HEK293 (cell line): ENCODE measurements around the gene CORO1A.
A peak's percentile ranks its signal among the peaks of the same experiment; 100 is the strongest.

Source experiments
- CTCF ChIA-PET: fragments of 350-600 bp; formaldehyde crosslinking; extraction: SDS; loops from one replicate; lab custom pipeline; 2021; ENCODE audit warnings: antibody characterized with exemption; lab: Yijun Ruan, JAX
- POLR2A ChIA-PET: fragments of 300-600 bp; formaldehyde crosslinking; extraction: SDS; loops from one replicate; lab custom pipeline; 2020; ENCODE audit warnings: antibody characterized with exemption, inconsistent platforms; lab: Yijun Ruan, JAX
- H3K27ac ChIP-seq: fragments of 200-500 bp; sonication (Bioruptor generic); 2 replicates; pipeline ENCODE4 v1.5.1; 2014; ENCODE audit warnings: low read depth, low read length, control low read depth, inconsistent platforms; ENCODE audit errors: extremely low read depth
- H3K36me3 ChIP-seq, 2 experiments: fragments of 200-500 bp in 1 of 2; sonication (Bioruptor generic) in 1 of 2; 1 replicate in 1 of 2; 2 replicates in 1 of 2; pipeline ENCODE4 v1.5.1; 2014 to 2017; ENCODE audit warnings: inconsistent platforms in 2 of 2, low read length in 2 of 2; ENCODE audit not compliant: control insufficient read depth in 2 of 2, insufficient read depth in 1 of 2
- H3K4me1 ChIP-seq: fragments of 200-500 bp; sonication (Bioruptor generic); 2 replicates; pipeline ENCODE4 v1.5.1; 2014; ENCODE audit warnings: mild to moderate bottlenecking, low read length, inconsistent platforms; ENCODE audit not compliant: control insufficient read depth, insufficient read depth
- H3K4me3 ChIP-seq: 2 replicates; pipeline ENCODE4 v1.5.1; 2011; ENCODE audit warnings: low read depth, mild to moderate bottlenecking, control low read depth, low read length, moderate library complexity
- H3K9me3 ChIP-seq: fragments of 200-500 bp; sonication (Bioruptor generic); 2 replicates; pipeline ENCODE4 v1.5.1; 2014; ENCODE audit warnings: low read depth, low read length, inconsistent platforms; ENCODE audit not compliant: control insufficient read depth, insufficient read depth
- CTCF ChIP-seq: fragments of 450-650 bp; formaldehyde crosslinking; IDR thresholded peaks from 2 replicates; pipeline ENCODE4 v1.5.1; 2016; ENCODE audit warnings: missing biosample characterization, missing genetic modification characterization
- HOXA7 ChIP-seq: sonication (generic); formaldehyde crosslinking; IDR thresholded peaks from 2 replicates; pipeline ENCODE4 v1.8.1; 2022; ENCODE audit warnings: missing genetic modification reagents, borderline replicate concordance
- HOXC10 ChIP-seq: sonication (generic); formaldehyde crosslinking; IDR thresholded peaks from 2 replicates; pipeline ENCODE4 v1.8.1; 2023; ENCODE audit warnings: mild to moderate bottlenecking, missing genetic modification reagents
- KLF1 ChIP-seq: fragments of 450-650 bp; formaldehyde crosslinking; IDR thresholded peaks from 2 replicates; pipeline ENCODE4 v1.5.1; 2016; ENCODE audit warnings: missing biosample characterization, missing genetic modification characterization
- WT1 ChIP-seq: fragments of 450-650 bp; formaldehyde crosslinking; IDR thresholded peaks from 2 replicates; pipeline ENCODE4 v1.5.1; 2016; ENCODE audit warnings: missing biosample characterization, missing genetic modification characterization
- ZBTB17 ChIP-seq: fragments of 450-650 bp; formaldehyde crosslinking; IDR thresholded peaks from 2 replicates; pipeline ENCODE4 v1.5.1; 2016; ENCODE audit warnings: missing biosample characterization, missing genetic modification characterization
- ZBTB26 ChIP-seq: fragments of 450-650 bp; formaldehyde crosslinking; optimal IDR thresholded peaks from 2 replicates; pipeline ENCODE3; 2016; ENCODE audit warnings: missing biosample characterization, mild to moderate bottlenecking, missing genetic modification characterization
- ZNF138 ChIP-seq: fragments of 450-650 bp; formaldehyde crosslinking; IDR thresholded peaks from 2 replicates; pipeline ENCODE4 v1.5.1; 2016; ENCODE audit warnings: missing biosample characterization, missing genetic modification characterization, borderline replicate concordance
- ZNF510 ChIP-seq: fragments of 450-650 bp; formaldehyde crosslinking; IDR thresholded peaks from 2 replicates; pipeline ENCODE4 v1.5.1; 2018; ENCODE audit warnings: mild to moderate bottlenecking, missing genetic modification characterization, missing biosample characterization; ENCODE audit not compliant: insufficient replicate concordance
- ZNF518A ChIP-seq: fragments of 450-650 bp; formaldehyde crosslinking; conservative IDR thresholded peaks from 2 replicates; pipeline ENCODE4 v1.5.1; 2016; ENCODE audit warnings: low read depth, missing biosample characterization, missing genetic modification characterization
- ZNF548 ChIP-seq: fragments of 450-650 bp; formaldehyde crosslinking; IDR thresholded peaks from 2 replicates; pipeline ENCODE4 v1.5.1; 2016; ENCODE audit warnings: missing biosample characterization, missing genetic modification characterization
- ZNF623 ChIP-seq: fragments of 450-650 bp; formaldehyde crosslinking; IDR thresholded peaks from 2 replicates; pipeline ENCODE4 v1.5.1; 2016; ENCODE audit warnings: missing biosample characterization, missing genetic modification characterization
- ZNF704 ChIP-seq: fragments of 450-650 bp; formaldehyde crosslinking; IDR thresholded peaks from 2 replicates; pipeline ENCODE4 v1.5.1; 2016; ENCODE audit warnings: missing biosample characterization, missing genetic modification characterization
- ZNF747 ChIP-seq: fragments of 450-650 bp; formaldehyde crosslinking; IDR thresholded peaks from 2 replicates; pipeline ENCODE4 v1.5.1; 2016; ENCODE audit warnings: missing biosample characterization, missing genetic modification characterization
- ZNF768 ChIP-seq: fragments of 450-650 bp; formaldehyde crosslinking; IDR thresholded peaks from 2 replicates; pipeline ENCODE4 v1.5.1; 2018; ENCODE audit warnings: missing biosample characterization, mild to moderate bottlenecking, missing genetic modification characterization
- ZNF776 ChIP-seq: fragments of 450-650 bp; formaldehyde crosslinking; IDR thresholded peaks from 2 replicates; pipeline ENCODE4 v1.5.0; 2017; ENCODE audit warnings: missing biosample characterization, missing genetic modification characterization, borderline replicate concordance
- TF ChIP-seq, protein P1 (sequence below): fragments of 450-650 bp; formaldehyde crosslinking; conservative IDR thresholded peaks from 2 replicates; pipeline ENCODE4 v1.5.1; 2016; ENCODE audit warnings: low read depth, missing biosample characterization, missing genetic modification characterization

CORO1A gene

GRCh38 chr16:30144917-30145316, 38.5 kb upstream of the CORO1A start:
- Histone ChIP-seq H3K9me3 (no peaks in the 10 kb centered on the region), H3K27ac (no peak overlapping the region), H3K4me3 (no peak overlapping the region), H3K4me1 (no peaks in the 10 kb centered on the region), H3K36me3 (no peaks in the 10 kb centered on the region)
- ChIA-PET CTCF (interaction anchor here (0.9 kb wide), 1 partner anchor 470 kb away, joined by 3 read pairs; no protein-coding TSS in a partner anchor), POLR2A (interaction anchor here (0.6 kb wide), 1 partner anchor 9 kb away, joined by 5 read pairs; no protein-coding TSS in a partner anchor)
- TF ChIP-seq ZNF623 (tag by site-specific recombination) (peak; percentile 20; the same call in 1 of the 2 replicates), ZBTB26 (tag by site-specific recombination) (no peak)

DNA sequence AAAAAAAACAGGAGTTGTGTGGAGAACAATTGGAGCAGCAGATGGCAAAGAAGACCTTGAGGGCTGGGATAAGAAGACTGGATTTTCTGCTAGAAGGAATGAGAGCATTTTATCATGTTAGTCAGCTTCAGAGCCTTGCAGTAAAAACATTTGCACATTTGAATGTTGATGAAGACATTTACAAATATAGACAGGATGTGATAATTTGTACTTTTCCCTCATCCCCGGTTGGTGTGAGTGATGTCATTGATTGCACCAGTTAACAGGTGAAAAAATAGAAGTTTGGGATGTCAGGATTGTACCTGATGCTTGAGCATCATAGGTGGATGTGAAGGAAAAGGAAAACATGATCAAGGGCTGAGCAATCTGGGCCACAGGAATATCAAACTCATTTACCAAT, 37.7 kb upstream of the CORO1A start:
- Histone ChIP-seq H3K4me1 (no peaks in the 10 kb centered on the region), H3K4me3 (no peak overlapping the region), H3K36me3 (no peaks in the 10 kb centered on the region), H3K27ac (no peak overlapping the region), H3K9me3 (no peaks in the 10 kb centered on the region)
- ChIA-PET CTCF (interaction anchor here (0.9 kb wide), 1 partner anchor 469 kb away, joined by 3 read pairs; no protein-coding TSS in a partner anchor), POLR2A (interaction anchor here (0.6 kb wide), 1 partner anchor 10 kb away, joined by 5 read pairs; no protein-coding TSS in a partner anchor)
- TF ChIP-seq ZNF747 (tag by site-specific recombination) (no peak), CTCF (tag by site-specific recombination) (no peak), ZNF138 (tag by site-specific recombination) (no peak), ZBTB17 (tag by site-specific recombination) (0 out of 2 replicates have a peak, but pooled peaks have one; percentile 28), ZNF704 (tag by site-specific recombination) (no peak), ZNF510 (tag by site-specific recombination) (no peak), ZNF776 (tag by site-specific recombination) (no peak), ZNF548 (tag by site-specific recombination) (no peak)

- Histone ChIP-seq H3K27ac (no peak overlapping the region), H3K36me3 (no peaks in the 10 kb centered on the region), H3K4me1 (no peaks in the 10 kb centered on the region), H3K4me3 (no peak overlapping the region), H3K9me3 (no peaks in the 10 kb centered on the region)
- CTCF ChIA-PET = interaction anchor here (0.6 to 1.4 kb wide), 3 partner anchors 28 to 77 kb away, joined by 4 to 7 read pairs (median 6); partner anchors contain the start of gene TBX6
- TF ChIP-seq WT1 (tag by site-specific recombination) (peak; percentile 60), HOXC10 (CRISPR knock-in tag) (no peak), KLF1 (tag by site-specific recombination) (peak; percentile 49; the same call in 1 of the 2 replicates), ZNF768 (no peak), ZNF518A (tag by site-specific recombination) (no peak), HOXA7 (CRISPR knock-in tag) (no peak)
- TF ChIP-seq, protein P1, sequence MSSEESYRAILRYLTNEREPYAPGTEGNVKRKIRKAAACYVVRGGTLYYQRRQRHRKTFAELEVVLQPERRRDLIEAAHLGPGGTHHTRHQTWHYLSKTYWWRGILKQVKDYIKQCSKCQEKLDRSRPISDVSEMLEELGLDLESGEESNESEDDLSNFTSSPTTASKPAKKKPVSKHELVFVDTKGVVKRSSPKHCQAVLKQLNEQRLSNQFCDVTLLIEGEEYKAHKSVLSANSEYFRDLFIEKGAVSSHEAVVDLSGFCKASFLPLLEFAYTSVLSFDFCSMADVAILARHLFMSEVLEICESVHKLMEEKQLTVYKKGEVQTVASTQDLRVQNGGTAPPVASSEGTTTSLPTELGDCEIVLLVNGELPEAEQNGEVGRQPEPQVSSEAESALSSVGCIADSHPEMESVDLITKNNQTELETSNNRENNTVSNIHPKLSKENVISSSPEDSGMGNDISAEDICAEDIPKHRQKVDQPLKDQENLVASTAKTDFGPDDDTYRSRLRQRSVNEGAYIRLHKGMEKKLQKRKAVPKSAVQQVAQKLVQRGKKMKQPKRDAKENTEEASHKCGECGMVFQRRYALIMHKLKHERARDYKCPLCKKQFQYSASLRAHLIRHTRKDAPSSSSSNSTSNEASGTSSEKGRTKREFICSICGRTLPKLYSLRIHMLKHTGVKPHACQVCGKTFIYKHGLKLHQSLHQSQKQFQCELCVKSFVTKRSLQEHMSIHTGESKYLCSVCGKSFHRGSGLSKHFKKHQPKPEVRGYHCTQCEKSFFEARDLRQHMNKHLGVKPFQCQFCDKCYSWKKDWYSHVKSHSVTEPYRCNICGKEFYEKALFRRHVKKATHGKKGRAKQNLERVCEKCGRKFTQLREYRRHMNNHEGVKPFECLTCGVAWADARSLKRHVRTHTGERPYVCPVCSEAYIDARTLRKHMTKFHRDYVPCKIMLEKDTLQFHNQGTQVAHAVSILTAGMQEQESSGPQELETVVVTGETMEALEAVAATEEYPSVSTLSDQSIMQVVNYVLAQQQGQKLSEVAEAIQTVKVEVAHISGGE (tag by site-specific recombination) = no peak
- POLR2A ChIA-PET = no interaction called here
Observed at GRCh38 chr16:30147843-30148510, 35.4 kb upstream of the CORO1A start.
